ENCODE measurements around the gene KISS1R.

Gene KISS1R

DNA sequence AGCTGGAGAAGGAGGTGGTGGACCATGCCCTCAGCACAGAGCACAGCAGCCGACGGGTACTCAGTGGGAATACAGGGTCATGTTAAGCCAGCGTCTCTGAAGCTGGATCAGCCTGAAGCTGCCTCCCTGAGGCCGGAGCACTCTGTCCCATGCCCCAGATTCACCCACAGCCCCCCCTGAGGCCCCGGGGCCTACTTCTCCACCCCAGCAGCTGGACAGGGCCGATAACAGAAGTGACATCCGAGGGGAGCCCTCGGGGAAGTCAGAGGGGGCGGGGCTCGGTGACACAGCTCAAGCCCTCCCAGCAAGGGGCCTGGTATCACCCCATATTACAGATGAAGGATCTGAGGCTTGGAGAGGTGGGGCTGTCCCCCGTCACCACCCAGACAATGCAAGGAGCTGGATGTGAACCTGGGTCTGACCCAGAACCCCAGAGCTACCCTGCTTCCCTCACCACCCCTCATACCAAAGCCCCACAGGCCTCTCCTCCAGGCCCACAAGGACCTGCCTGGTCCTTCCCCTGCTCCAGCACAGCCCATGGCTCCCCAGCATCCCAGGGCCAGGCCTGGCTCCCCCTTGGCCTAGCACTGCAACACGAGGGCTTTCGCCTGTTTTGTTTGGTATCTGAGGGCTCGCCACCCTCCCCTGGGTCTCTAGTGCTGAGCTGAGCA is 9.8 kb upstream of the KISS1R start:
- TF ChIP-seq POU2F2 (IDR thresholded peaks at IDR 0.05; ENCODE audit: low read depth, low read length) (no peak), POLR2AphosphoS5 (IDR thresholded peaks at IDR 0.05; ENCODE audit: low read depth, low read length) (no peak), POLR2A (IDR thresholded peaks at IDR 0.05; ENCODE audit: low read depth, low read length) (no peak), PAX5 (IDR thresholded peaks at IDR 0.05; ENCODE audit: insufficient read depth, low read length, severe bottlenecking) (no peak), TAF1 (IDR thresholded peaks at IDR 0.05; ENCODE audit: low read depth, low read length) (no peak)
- DNase-seq (ENCODE audit: insufficient read length, low spot score) (no peak), FAIRE-seq (peak; percentile 76)

DNA sequence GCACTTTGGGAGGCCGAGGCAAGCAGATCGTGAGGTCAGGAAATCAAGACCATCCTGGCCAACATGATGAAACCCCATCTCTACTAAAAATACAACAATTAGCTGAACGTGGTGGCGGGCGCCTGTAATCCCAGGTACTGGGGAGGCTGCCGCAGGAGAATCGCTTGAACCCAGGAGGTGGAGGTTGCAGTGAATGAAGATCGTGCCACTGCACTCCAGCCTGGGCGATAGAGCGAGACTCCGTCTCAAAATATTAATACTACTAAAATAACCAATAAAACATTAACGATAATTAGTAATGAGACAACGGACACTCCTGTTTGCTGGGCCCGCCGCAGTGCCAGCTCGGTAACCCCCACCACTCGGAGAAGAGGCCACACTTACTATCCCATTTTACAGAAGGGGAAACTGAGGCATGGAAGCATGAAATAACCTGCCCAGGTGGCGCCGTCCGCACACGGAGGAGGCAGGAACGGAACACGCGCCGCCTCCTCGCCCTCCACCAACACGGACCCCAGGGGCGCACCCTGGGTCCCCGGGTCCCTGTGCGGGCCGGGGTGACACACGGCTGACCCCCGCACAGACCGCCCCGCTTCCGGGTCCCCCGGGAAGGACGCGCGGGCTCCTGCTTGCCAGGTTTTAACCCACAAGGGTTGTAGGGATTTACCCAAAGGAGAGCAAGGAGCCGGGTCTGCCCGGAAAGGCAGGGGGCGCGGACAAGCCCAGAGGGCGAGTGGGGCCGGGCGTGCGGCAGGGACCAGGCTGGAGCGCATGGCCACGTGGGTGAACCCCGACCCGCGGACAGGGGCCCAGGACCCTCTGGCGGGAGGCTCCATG is 5.7 kb upstream of the KISS1R start:
- DNase-seq (ENCODE audit: insufficient read length, low spot score): no peak
- TF ChIP-seq POLR2AphosphoS5 (IDR thresholded peaks at IDR 0.05; ENCODE audit: low read depth, low read length): no peak
- no peak for TF ChIP-seq PAX5 (IDR thresholded peaks at IDR 0.05; ENCODE audit: insufficient read depth, low read length, severe bottlenecking)
- no peak for TF ChIP-seq POU2F2 (IDR thresholded peaks at IDR 0.05; ENCODE audit: low read depth, low read length)
- no peak for FAIRE-seq

DNA sequence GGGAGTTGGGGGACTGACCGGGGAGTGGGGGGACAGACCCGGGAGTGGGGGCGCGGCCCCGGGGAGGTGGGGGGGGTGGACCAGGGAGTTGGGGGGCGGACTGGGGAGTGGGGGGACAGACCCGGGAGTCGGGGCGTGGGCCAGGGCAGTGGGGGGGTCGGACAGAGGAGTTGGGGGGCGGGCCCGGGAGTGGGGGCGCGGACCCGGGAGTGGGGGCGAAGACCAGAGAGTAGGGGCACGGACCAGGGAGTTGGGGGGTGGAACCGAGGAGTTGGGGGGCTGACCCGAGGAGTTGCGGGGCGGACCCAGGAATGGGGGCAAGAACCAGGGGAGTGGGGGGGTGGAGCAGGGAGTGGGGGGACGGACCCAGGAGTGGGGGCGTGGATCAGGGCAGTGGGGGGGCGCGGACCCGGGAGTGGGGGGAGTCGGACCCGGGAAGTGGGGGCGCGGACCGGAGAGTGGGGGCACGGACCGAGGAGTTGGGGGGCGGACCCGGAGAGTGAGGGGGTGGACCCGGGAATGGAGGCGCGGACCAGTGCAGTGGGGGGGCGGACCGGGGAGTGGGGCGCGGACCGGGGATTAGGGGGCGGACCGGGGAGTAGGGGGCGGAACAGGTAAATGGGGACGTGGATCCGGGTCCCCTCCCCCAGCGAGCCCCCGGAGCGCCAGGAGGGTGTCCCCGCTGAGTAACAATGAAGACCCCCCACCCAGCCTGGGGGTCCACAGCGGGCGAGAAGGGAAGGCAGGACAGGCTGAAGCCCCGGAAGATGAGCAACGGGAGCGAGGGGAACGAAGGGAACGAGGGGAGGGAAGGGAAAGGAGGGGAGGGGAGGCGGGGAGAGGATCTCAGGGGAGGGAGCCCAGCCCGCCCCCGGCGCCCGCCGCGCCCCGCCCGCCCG is 4.7 kb upstream of the KISS1R start:
- FAIRE-seq (no peak), DNase-seq (ENCODE audit: insufficient read length, low spot score) (no peak)
- no peak for TF ChIP-seq POLR2AphosphoS5 (IDR thresholded peaks at IDR 0.05; ENCODE audit: low read depth, low read length)

DNA sequence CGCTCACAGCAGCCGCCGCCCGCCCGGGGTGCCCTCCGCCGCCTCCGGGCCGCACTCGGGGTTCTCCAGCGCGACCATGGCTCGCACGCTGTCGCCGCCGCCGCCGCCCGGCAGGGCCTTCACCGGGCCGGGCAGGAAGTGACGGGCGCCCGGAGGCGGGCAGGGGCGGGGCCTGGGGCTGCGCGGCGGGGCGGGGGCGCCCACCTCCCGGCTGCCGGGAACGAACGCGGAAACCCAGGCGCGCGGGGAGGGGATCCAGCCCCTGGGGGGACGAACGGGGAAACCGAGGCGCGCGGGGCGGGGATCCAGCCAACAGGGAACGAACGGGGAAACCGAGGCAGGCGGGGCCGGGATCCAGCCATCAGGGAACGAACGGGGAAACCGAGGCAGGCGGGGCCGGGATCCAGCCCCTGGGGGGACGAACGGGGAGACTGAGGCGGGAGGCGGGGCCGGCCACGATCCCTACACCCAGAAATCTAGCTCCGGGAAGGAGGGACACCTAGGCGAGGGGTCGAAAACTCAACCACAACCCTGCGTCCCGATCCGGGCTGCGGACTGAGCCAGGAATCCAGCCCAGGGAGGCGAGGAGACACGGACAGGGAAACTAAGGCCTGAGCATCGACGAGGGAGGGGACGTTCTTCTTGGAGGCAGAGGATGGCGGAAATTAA is 3.9 kb upstream of the KISS1R start, which contains the start of gene R3HDM4:
TSS of gene R3HDM4 (minus strand) at position 140 of the 669 bp plus-strand sequence. CDS start at position 78, 62 bp downstream.
- DNase-seq (ENCODE audit: insufficient read length, low spot score): peak; percentile 92
- no peak for TF ChIP-seq SPI1 (IDR thresholded peaks at IDR 0.05; ENCODE audit: low read depth, low read length)
- no peak for TF ChIP-seq TAF1 (IDR thresholded peaks at IDR 0.05; ENCODE audit: low read depth, low read length)
- no peak for TF ChIP-seq POLR2AphosphoS5 (IDR thresholded peaks at IDR 0.05; ENCODE audit: low read depth, low read length)
- no peak for TF ChIP-seq POLR2A (IDR thresholded peaks at IDR 0.05; ENCODE audit: low read depth, low read length)
- no peak for TF ChIP-seq POU2F2 (IDR thresholded peaks at IDR 0.05; ENCODE audit: low read depth, low read length)
- TF ChIP-seq PAX5 (IDR thresholded peaks at IDR 0.05; ENCODE audit: insufficient read depth, low read length, severe bottlenecking): no peak
- FAIRE-seq: peak; percentile 89

DNA sequence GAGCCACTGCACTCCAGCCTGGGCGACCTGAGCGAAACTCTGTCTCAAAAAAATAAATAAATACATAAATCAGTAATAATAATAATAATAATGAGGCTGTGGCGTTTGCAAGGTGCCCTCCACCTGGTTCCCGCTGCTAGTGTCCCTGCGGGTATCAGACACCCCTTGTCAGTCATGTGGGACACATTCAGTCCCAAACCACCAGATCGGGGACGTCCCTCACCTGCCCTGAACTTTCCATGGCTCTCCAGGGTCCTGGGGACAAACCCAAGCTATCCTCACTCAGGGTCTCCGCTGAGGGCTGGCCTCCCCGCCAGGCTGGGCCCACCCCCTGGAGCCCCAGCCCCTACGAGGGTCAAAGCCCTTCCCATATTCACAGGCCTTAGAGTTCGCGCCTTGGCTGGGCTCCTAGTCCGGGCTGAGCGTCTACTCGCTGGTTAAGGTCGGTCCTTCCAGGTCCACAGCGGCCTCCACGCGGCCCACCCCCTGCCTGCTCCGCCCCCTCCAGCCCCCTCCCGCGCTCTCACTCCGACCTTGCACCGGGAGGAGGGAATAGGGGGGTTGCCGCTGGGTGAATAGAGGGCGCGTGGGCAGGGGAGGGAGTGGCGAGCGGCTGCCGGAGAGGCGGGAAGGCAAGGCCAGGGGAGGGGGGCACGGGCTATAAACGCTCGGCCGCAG is 349 bp upstream of the KISS1R start:
- TF ChIP-seq POLR2A (IDR thresholded peaks at IDR 0.05; ENCODE audit: low read depth, low read length) (no peak), POLR2AphosphoS5 (IDR thresholded peaks at IDR 0.05; ENCODE audit: low read depth, low read length) (no peak), SPI1 (IDR thresholded peaks at IDR 0.05; ENCODE audit: low read depth, low read length) (no peak), PAX5 (IDR thresholded peaks at IDR 0.05; ENCODE audit: insufficient read depth, low read length, severe bottlenecking) (no peak), POU2F2 (IDR thresholded peaks at IDR 0.05; ENCODE audit: low read depth, low read length) (no peak), TAF1 (IDR thresholded peaks at IDR 0.05; ENCODE audit: low read depth, low read length) (no peak)
- FAIRE-seq (no peak), DNase-seq (ENCODE audit: insufficient read length, low spot score) (no peak)

DNA sequence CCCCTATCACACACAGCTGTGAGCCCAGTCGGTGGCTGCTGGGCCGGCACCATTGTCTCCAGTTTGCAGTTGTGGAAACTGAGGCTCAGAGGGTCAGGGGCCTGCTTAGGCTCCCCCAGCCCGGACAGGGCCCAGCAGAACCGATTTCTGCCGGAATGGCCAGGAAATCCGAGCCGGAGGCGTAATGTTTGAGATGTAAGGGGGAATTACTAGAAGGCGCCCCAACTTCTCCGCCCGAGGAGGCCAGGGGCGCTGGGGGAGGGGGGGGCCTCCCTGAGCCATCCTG is 962 bp downstream of the KISS1R start:
- TF ChIP-seq POLR2AphosphoS5 (IDR thresholded peaks at IDR 0.05; ENCODE audit: low read depth, low read length): no peak
- no peak for TF ChIP-seq TAF1 (IDR thresholded peaks at IDR 0.05; ENCODE audit: low read depth, low read length)
- no peak for TF ChIP-seq POU2F2 (IDR thresholded peaks at IDR 0.05; ENCODE audit: low read depth, low read length)
- TF ChIP-seq SPI1 (IDR thresholded peaks at IDR 0.05; ENCODE audit: low read depth, low read length): no peak
- no peak for TF ChIP-seq POLR2A (IDR thresholded peaks at IDR 0.05; ENCODE audit: low read depth, low read length)
- TF ChIP-seq PAX5 (IDR thresholded peaks at IDR 0.05; ENCODE audit: insufficient read depth, low read length, severe bottlenecking): no peak
- no peak for FAIRE-seq

DNA sequence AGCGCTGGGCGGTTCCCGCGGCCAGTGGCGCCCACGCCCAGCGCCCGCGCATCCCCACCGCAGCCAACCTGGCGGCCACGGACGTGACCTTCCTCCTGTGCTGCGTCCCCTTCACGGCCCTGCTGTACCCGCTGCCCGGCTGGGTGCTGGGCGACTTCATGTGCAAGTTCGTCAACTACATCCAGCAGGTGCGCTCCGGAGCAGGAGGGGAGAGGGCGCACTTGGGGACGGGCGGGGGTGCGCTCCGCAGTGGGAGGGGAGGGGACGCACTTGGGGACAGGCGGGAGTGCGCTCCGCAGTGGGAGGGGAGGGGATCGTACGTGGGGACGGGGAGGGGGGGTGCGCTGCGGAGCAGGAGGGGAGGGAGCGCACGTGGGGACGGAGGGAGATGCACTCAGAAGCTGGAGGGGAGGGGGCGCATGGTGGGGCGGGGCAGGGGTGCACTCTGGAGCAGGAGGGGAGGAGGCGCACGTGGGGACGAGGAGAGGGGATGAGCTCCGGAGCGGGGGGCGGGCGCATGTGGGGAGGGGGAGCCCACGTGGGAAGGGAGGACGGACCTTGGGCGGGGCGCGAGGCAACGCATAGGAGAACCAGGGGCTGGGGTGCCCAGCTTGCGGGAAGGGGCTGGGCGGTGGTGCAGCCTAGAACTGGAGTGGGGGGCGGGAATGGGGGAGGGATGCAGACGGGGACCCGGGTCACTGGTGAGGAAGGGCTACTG is 1.5 kb downstream of the KISS1R start:
- FAIRE-seq (peak; percentile 41), DNase-seq (ENCODE audit: insufficient read length, low spot score) (no peak)
- TF ChIP-seq PAX5 (IDR thresholded peaks at IDR 0.05; ENCODE audit: insufficient read depth, low read length, severe bottlenecking) (no peak), TAF1 (IDR thresholded peaks at IDR 0.05; ENCODE audit: low read depth, low read length) (no peak), POLR2A (IDR thresholded peaks at IDR 0.05; ENCODE audit: low read depth, low read length) (no peak), POLR2AphosphoS5 (IDR thresholded peaks at IDR 0.05; ENCODE audit: low read depth, low read length) (no peak), POU2F2 (IDR thresholded peaks at IDR 0.05; ENCODE audit: low read depth, low read length) (no peak), SPI1 (IDR thresholded peaks at IDR 0.05; ENCODE audit: low read depth, low read length) (no peak)

More for the DNA sequence above, 962 bp downstream of the KISS1R start:
- no peak for DNase-seq (ENCODE audit: insufficient read length, low spot score)
